Smooth muscle cell (in vitro differentiated cells): ENCODE results near the gene RBMXL3. TPM values are rescaled to one million over a fixed set of nuclear protein-coding genes. Genes with fewer than 3 reads are reported as not detected.
A peak's percentile ranks its signal among the peaks of the same experiment; 100 is the strongest.

Experiments used
- DNase-seq: peaks from one replicate; lab custom pipeline; 2025; ENCODE audit not compliant: unreplicated experiment; lab: John Stamatoyannopoulos, UW
- H2AFZ ChIP-seq: fragments of 200-600 bp; sonication (generic); 2 replicates; pipeline ENCODE4 v1.6.0; 2016; ENCODE audit warnings: antibody characterized with exemption, low read depth, mild to moderate bottlenecking
- H3F3A ChIP-seq: fragments of 200-600 bp; sonication (generic); 2 replicates; pipeline ENCODE4 v1.6.0; 2017; ENCODE audit warnings: antibody characterized with exemption, low read depth
- H3K27ac ChIP-seq: fragments of 200-600 bp; sonication (generic); 2 replicates; pipeline ENCODE4 v1.5.1; 2016; ENCODE audit warnings: low read depth, mild to moderate bottlenecking
- H3K27me3 ChIP-seq: fragments of 200-600 bp; sonication (generic); 2 replicates; pipeline ENCODE4 v1.6.1; 2016; ENCODE audit warnings: low read depth, mild to moderate bottlenecking
- H3K36me3 ChIP-seq: fragments of 200-600 bp; sonication (generic); 2 replicates; pipeline ENCODE4 v1.5.1; 2016; ENCODE audit warnings: low read depth
- H3K4me1 ChIP-seq: fragments of 200-600 bp; sonication (generic); 2 replicates; pipeline ENCODE4 v1.5.1; 2016; ENCODE audit warnings: low read depth
- H3K4me2 ChIP-seq: fragments of 200-600 bp; sonication (generic); 2 replicates; pipeline ENCODE4 v1.6.0; 2016; ENCODE audit warnings: mild to moderate bottlenecking
- H3K4me3 ChIP-seq: fragments of 200-600 bp; sonication (generic); 2 replicates; pipeline ENCODE4 v1.5.1; 2016; ENCODE audit warnings: mild to moderate bottlenecking
- H3K79me2 ChIP-seq: fragments of 200-600 bp; sonication (generic); 2 replicates; pipeline ENCODE4 v1.6.0; 2016; ENCODE audit warnings: low read depth, mild to moderate bottlenecking
- H3K9ac ChIP-seq: fragments of 200-600 bp; sonication (generic); 2 replicates; pipeline ENCODE4 v1.6.0; 2016; ENCODE audit warnings: low read depth
- H3K9me3 ChIP-seq: fragments of 200-600 bp; sonication (generic); replicated peaks from 2 replicates; pipeline ENCODE4 v1.5.1; 2016; ENCODE audit warnings: low read depth
- H4K20me1 ChIP-seq: fragments of 200-600 bp; sonication (generic); 2 replicates; pipeline ENCODE4 v1.6.0; 2016; ENCODE audit warnings: low read depth
- WGBS: methylation state at CpG from one replicate; pipeline ENCODE4 v1.1.7; 2016; ENCODE audit warnings: low lambda C conversion rate; 5-methylcytosine and 5-hydroxymethylcytosine counted together
- polyA plus RNA-seq: library from polyadenylated mRNA; unstranded; fragments of >200 nt; fragmentation: Nextera tagmentation; extraction: Ambion mirVana; gene quantifications from 2 replicates; pipeline ENCODE4 v1.2.1, GENCODE V29; 2016
- total RNA-seq: library from RNA; depleted of rRNA; stranded (reverse); fragments of >200 nt; gene quantifications from 2 replicates; pipeline ENCODE4 v1.2.3, GENCODE V29; 2014
- TF ChIP-seq, protein P1 (sequence below): fragments of 200-600 bp; sonication (generic); IDR thresholded peaks from 2 replicates; pipeline ENCODE4 v1.5.1; 2017; ENCODE audit warnings: borderline replicate concordance, mild to moderate bottlenecking, antibody characterized with exemption; ENCODE audit not compliant: insufficient read depth, poor library complexity, severe bottlenecking

Gene RBMXL3
- not detected in 2 replicates for total RNA-seq
- not detected in 2 replicates for polyA plus RNA-seq

DNA sequence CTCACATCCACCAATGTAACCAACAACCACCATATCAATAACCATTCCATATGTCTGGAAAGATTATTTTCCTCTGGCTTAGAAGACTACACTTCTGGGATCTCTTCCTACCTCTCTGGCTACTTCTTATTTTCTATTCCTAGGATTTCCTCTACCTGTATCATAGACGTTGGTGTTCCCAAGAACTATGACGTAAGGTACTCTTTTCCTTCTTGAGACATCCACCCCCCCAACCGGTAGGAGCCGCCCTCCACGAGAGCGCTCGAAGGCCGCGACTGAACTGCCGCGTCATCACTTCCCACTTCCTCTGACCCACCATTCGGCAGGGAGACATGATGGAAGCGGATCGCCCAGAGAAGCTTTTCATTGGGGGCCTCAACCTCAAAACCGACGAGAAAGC, at the start of gene RBMXL3:
Gene RBMXL3 (plus strand): TSS at position 301 of the 400 bp plus-strand sequence. CDS start 32 bp downstream, at position 333.
- TF ChIP-seq, protein P1, sequence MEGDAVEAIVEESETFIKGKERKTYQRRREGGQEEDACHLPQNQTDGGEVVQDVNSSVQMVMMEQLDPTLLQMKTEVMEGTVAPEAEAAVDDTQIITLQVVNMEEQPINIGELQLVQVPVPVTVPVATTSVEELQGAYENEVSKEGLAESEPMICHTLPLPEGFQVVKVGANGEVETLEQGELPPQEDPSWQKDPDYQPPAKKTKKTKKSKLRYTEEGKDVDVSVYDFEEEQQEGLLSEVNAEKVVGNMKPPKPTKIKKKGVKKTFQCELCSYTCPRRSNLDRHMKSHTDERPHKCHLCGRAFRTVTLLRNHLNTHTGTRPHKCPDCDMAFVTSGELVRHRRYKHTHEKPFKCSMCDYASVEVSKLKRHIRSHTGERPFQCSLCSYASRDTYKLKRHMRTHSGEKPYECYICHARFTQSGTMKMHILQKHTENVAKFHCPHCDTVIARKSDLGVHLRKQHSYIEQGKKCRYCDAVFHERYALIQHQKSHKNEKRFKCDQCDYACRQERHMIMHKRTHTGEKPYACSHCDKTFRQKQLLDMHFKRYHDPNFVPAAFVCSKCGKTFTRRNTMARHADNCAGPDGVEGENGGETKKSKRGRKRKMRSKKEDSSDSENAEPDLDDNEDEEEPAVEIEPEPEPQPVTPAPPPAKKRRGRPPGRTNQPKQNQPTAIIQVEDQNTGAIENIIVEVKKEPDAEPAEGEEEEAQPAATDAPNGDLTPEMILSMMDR: no peak
- H3K9me3 ChIP-seq: no peaks in the 10 kb centered on the region
- no peak within 1 kb of the TSS for H3K27ac ChIP-seq
- H3K4me1 ChIP-seq: no peaks in the 10 kb centered on the region
- H3K4me2 ChIP-seq: no peak within 1 kb of the TSS
- no peak for DNase-seq
- no peak within 1 kb of the TSS for H2AFZ ChIP-seq
- 99% methylated on average over 16 of the region's 16 CpGs for WGBS
- H3K9ac ChIP-seq: no peak within 1 kb of the TSS
- no peaks in the 10 kb centered on the region for H3F3A ChIP-seq
- H3K79me2 ChIP-seq: peaks cover 10% of the 10 kb centered on the region
- no peaks in the 10 kb centered on the region for H4K20me1 ChIP-seq
- no peaks in the 10 kb centered on the region for H3K36me3 ChIP-seq
- H3K4me3 ChIP-seq: no peak within 1 kb of the TSS
- no peaks in the 10 kb centered on the region for H3K27me3 ChIP-seq

DNA sequence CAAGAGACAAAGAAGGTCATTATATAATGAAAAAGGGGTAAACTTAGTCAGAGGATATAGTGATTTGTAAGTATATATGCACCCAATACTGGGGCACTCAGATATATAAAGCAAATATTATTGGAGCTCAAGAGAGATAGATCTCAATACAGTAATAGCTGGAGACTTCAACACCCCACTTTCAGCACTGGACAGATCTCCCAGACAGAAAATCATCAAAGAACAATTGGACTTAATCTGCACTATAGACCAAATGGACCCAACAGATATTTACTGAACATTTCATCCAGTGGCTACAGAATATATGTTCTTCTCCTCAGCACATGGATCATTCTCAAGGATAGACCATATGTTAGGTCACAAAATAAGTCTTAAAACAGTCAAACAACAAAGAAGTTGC, 47.2 kb upstream of the RBMXL3 start:
- H3F3A ChIP-seq: no peaks in the 10 kb centered on the region
- H3K9ac ChIP-seq: no peak overlapping the region
- TF ChIP-seq, protein P1: no peak
- no peaks in the 10 kb centered on the region for H3K4me1 ChIP-seq
- H4K20me1 ChIP-seq: no peaks in the 10 kb centered on the region
- no peaks in the 10 kb centered on the region for H3K27me3 ChIP-seq
- no peak overlapping the region for H3K4me2 ChIP-seq
- no peak overlapping the region for H3K27ac ChIP-seq
- no peaks in the 10 kb centered on the region for H3K9me3 ChIP-seq
- DNase-seq: no peak
- no peak overlapping the region for H3K4me3 ChIP-seq
- H2AFZ ChIP-seq: no peak overlapping the region
- no peaks in the 10 kb centered on the region for H3K79me2 ChIP-seq
- no peaks in the 10 kb centered on the region for H3K36me3 ChIP-seq

DNA sequence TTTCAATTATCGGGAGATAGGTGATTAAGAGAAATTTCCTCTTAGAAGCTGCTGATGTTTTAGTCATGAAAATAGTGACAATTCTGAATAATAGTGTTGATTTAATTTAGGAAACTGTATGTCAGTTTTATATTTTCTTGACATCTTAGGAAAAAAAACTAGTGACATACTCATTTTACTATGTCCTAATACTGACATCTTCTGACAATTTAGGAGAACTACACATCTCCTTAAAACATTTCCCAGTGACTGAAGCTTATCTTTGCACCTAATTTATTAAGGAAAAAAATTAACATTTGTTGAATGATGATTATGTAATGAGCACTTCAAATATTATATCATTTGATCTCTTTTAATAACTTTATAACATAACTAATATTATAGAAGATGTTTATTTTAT, 42.0 kb upstream of the RBMXL3 start:
- H3K27me3 ChIP-seq: no peaks in the 10 kb centered on the region
- 88% methylated on average over 1 of the region's 1 CpG for WGBS

DNA sequence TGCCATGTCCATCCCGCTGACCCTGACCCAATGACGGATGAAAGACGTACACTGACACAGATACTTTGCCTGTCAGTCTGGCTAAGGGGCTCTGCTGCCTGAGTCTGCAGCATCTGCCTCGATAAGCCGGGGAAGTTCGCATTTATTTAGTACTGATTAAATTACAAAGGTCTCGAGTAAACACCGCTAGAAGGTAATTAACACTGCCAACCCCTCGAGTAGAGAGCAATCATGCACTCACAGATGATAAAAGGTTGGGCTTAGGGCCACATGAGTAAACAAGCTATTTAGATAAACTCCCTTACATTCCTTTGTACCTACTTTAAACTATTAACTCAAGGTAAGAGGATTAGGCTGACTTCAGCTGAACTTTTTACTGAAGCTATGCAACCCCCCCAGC, 16.0 kb upstream of the RBMXL3 start:
- H3K9me3 ChIP-seq: no peaks in the 10 kb centered on the region
- WGBS: 69% methylated on average over 9 of the region's 9 CpGs

More for the DNA sequence above, 42.0 kb upstream of the RBMXL3 start:
- no peak for DNase-seq
- Histone ChIP-seq H3K9me3 (no peaks in the 10 kb centered on the region), H3K4me3 (no peak overlapping the region), H3K4me1 (no peaks in the 10 kb centered on the region), H4K20me1 (no peaks in the 10 kb centered on the region), H3K79me2 (no peaks in the 10 kb centered on the region), H3K4me2 (no peak overlapping the region), H3K27ac (no peak overlapping the region), H3K36me3 (no peaks in the 10 kb centered on the region), H3F3A (no peaks in the 10 kb centered on the region), H2AFZ (no peak overlapping the region), H3K9ac (no peak overlapping the region)
- TF ChIP-seq, protein P1: peak; percentile 68

More for the DNA sequence above, 16.0 kb upstream of the RBMXL3 start:
- Histone ChIP-seq H3K27me3 (no peaks in the 10 kb centered on the region), H3F3A (no peaks in the 10 kb centered on the region), H2AFZ (no peak overlapping the region), H3K4me3 (no peak overlapping the region), H3K27ac (no peak overlapping the region), H3K4me1 (no peaks in the 10 kb centered on the region), H4K20me1 (no peaks in the 10 kb centered on the region), H3K4me2 (no peak overlapping the region), H3K79me2 (no peaks in the 10 kb centered on the region), H3K36me3 (no peaks in the 10 kb centered on the region), H3K9ac (no peak overlapping the region)
- DNase-seq: no peak
- TF ChIP-seq, protein P1: no peak
